GM23338 (cell line): ENCODE data around the gene GRM4. TPM values are rescaled to one million over a fixed set of nuclear protein-coding genes. Genes with fewer than 3 reads are reported as not detected.

Experiments used
- ATAC-seq: fragments of 200-7000 bp; cut with Tn5 transposase; 3 replicates; pipeline ENCODE4 v1.9.1; 2020
- DNase-seq: peaks from one replicate; pipeline ENCODE4 v3.0.0-alpha.2; 2015; ENCODE audit warnings: low spot score
- H2AFZ ChIP-seq: fragments of 200-600 bp; sonication (generic); 2 replicates; pipeline ENCODE4 v1.8.0; 2016; ENCODE audit warnings: antibody characterized with exemption, mild to moderate bottlenecking, moderate library complexity
- H3F3A ChIP-seq: fragments of 200-600 bp; sonication (generic); replicated peaks from 2 replicates; pipeline ENCODE4 v1.8.0; 2017; ENCODE audit warnings: antibody characterized with exemption, mixed run types, low read depth
- H3K27ac ChIP-seq: fragments of 200-600 bp; sonication (generic); 2 replicates; pipeline ENCODE4 v1.6.1; 2016; ENCODE audit warnings: low read depth
- H3K27me3 ChIP-seq: fragments of 200-600 bp; sonication (generic); 2 replicates; pipeline ENCODE4 v1.8.0; 2016; ENCODE audit warnings: mild to moderate bottlenecking, mixed run types, moderate library complexity; ENCODE audit not compliant: insufficient read depth
- H3K36me3 ChIP-seq: fragments of 200-600 bp; sonication (generic); 2 replicates; pipeline ENCODE4 v1.8.0; 2016; ENCODE audit warnings: mild to moderate bottlenecking; ENCODE audit not compliant: insufficient read depth
- H3K4me1 ChIP-seq: fragments of 200-600 bp; sonication (generic); 2 replicates; pipeline ENCODE4 v1.8.0; 2016; ENCODE audit warnings: mild to moderate bottlenecking, moderate library complexity; ENCODE audit not compliant: insufficient read depth
- H3K4me2 ChIP-seq: fragments of 200-600 bp; sonication (generic); 2 replicates; pipeline ENCODE4 v1.7.1; 2017; ENCODE audit warnings: mixed run types
- H3K4me3 ChIP-seq: fragments of 200-600 bp; sonication (generic); 2 replicates; pipeline ENCODE4 v1.6.1; 2016; ENCODE audit warnings: mixed run types
- H3K79me2 ChIP-seq: fragments of 200-600 bp; sonication (generic); replicated peaks from 2 replicates; pipeline ENCODE4 v1.8.0; 2017; ENCODE audit warnings: mild to moderate bottlenecking; ENCODE audit not compliant: insufficient read depth
- H3K9me2 ChIP-seq: fragments of 200-600 bp; sonication (generic); 2 replicates; pipeline ENCODE4 v1.8.0; 2017; ENCODE audit not compliant: insufficient read depth
- H4K20me1 ChIP-seq: fragments of 200-600 bp; sonication (generic); replicated peaks from 2 replicates; pipeline ENCODE4 v1.8.0; 2017; ENCODE audit warnings: mild to moderate bottlenecking; ENCODE audit not compliant: insufficient read depth
- H3K27ac Mint-ChIP-seq: 2 replicates; pipeline ENCODE4 v1.8.0; 2020; ENCODE audit warnings: inconsistent platforms, mild to moderate bottlenecking, moderate library complexity, mixed read lengths
- H3K27me3 Mint-ChIP-seq: 3 replicates; pipeline ENCODE4 v1.8.0; 2022; ENCODE audit warnings: low read depth, mild to moderate bottlenecking, moderate library complexity, mixed read lengths, inconsistent platforms; ENCODE audit not compliant: insufficient read depth, poor library complexity
- H3K36me3 Mint-ChIP-seq: 3 replicates; pipeline ENCODE4 v1.8.0; 2021; ENCODE audit warnings: low read depth, mild to moderate bottlenecking, inconsistent platforms, moderate library complexity, mixed read lengths
- H3K4me1 Mint-ChIP-seq: 3 replicates; pipeline ENCODE4 v1.8.0; 2020; ENCODE audit warnings: mild to moderate bottlenecking, inconsistent platforms, mixed read lengths
- H3K4me3 Mint-ChIP-seq: 3 replicates; pipeline ENCODE4 v1.8.0; 2021; ENCODE audit warnings: moderate library complexity, mild to moderate bottlenecking, inconsistent platforms, mixed read lengths
- H3K9me3 Mint-ChIP-seq: 3 replicates; pipeline ENCODE4 v1.8.0; 2020; ENCODE audit warnings: moderate library complexity, mild to moderate bottlenecking, inconsistent platforms, mixed read lengths
- CTCF ChIP-seq, 2 experiments: fragments of 200-600 bp in 1 of 2; sonication (generic) in 1 of 2; conservative IDR thresholded peaks; 2 replicates each; pipeline versions ENCODE4 v1.5.1 to v1.6.1; 2016 to 2017; ENCODE audit warnings: antibody characterized with exemption in 2 of 2, low read depth in 2 of 2, mild to moderate bottlenecking in 2 of 2, moderate library complexity in 1 of 2
- EZH2 ChIP-seq: fragments of 200-600 bp; sonication (generic); IDR thresholded peaks from one replicate; pipeline ENCODE4 v1.8.0; 2017; ENCODE audit warnings: antibody characterized with exemption, mild to moderate bottlenecking, low read depth; ENCODE audit not compliant: unreplicated experiment
- EZH2phosphoT487 ChIP-seq: fragments of 200-600 bp; sonication (generic); IDR thresholded peaks from one replicate; pipeline ENCODE4 v1.8.1; 2018; ENCODE audit warnings: antibody characterized with exemption; ENCODE audit not compliant: unreplicated experiment
- JUNB ChIP-seq: IDR thresholded peaks from one replicate; pipeline ENCODE4 v1.6.1; 2016; ENCODE audit warnings: antibody characterized with exemption; ENCODE audit not compliant: unreplicated experiment
- REST ChIP-seq: IDR thresholded peaks from one replicate; pipeline ENCODE4 v1.6.1; 2018; ENCODE audit warnings: antibody characterized with exemption; ENCODE audit not compliant: unreplicated experiment
- STAT1 ChIP-seq: IDR thresholded peaks from one replicate; pipeline ENCODE4 v1.6.1; 2016; ENCODE audit warnings: antibody characterized with exemption; ENCODE audit not compliant: unreplicated experiment
- ZNF114 ChIP-seq: fragments of 250-450 bp; sonication (Bioruptor Pico); IDR thresholded peaks from 2 replicates; pipeline ENCODE4 v1.5.0; 2020; ENCODE audit warnings: mild to moderate bottlenecking, moderate library complexity
- ZNF331 ChIP-seq: fragments of 250-450 bp; sonication (Bioruptor Pico); IDR thresholded peaks from 2 replicates; pipeline ENCODE4 v1.5.0; 2020; ENCODE audit warnings: low read depth, mild to moderate bottlenecking, moderate library complexity
- polyA plus RNA-seq: library from polyadenylated mRNA; unstranded; fragments of >200 nt; fragmentation: Nextera tagmentation; extraction: Ambion mirVana; gene quantifications from 2 replicates; pipeline ENCODE4 v1.2.1, GENCODE V29; 2016
- total RNA-seq: library from RNA; depleted of rRNA; stranded (reverse); fragments of >200 nt; shearing (Covaris generic); gene quantifications from 2 replicates; pipeline ENCODE4 v1.2.3, GENCODE V29; 2014

GRM4 gene
- total and polyA plus RNA-seq, 2 experiments from 2014 or later = 7.0 to 30.6 TPM

GRCh38 chr6:33999567-33999966 is 146.3 kb downstream of the GRM4 start:
- H3K36me3 Mint-ChIP-seq = no peaks in the 10 kb centered on the region; the same call in 2 of the 3 replicates
- H3K4me1 ChIP-seq = peaks cover 6% of the 10 kb centered on the region; the same call in 1 of the 2 replicates
- no peak overlapping the region for H2AFZ ChIP-seq
- H3K27me3 ChIP-seq = peaks cover 44% of the 10 kb centered on the region
- DNase-seq (no peak), ATAC-seq (no peak)
- H4K20me1 ChIP-seq = no peaks in the 10 kb centered on the region; the same call in 1 of the 2 replicates
- H3K4me3 Mint-ChIP-seq = no peak overlapping the region
- H3K27ac Mint-ChIP-seq = no peak overlapping the region
- H3K4me1 Mint-ChIP-seq = no peaks in the 10 kb centered on the region
- peaks cover 6% of the 10 kb centered on the region for H3K9me3 Mint-ChIP-seq
- H3K36me3 ChIP-seq = no peaks in the 10 kb centered on the region
- no peaks in the 10 kb centered on the region for H3K79me2 ChIP-seq
- H3F3A ChIP-seq = no peaks in the 10 kb centered on the region
- TF ChIP-seq STAT1 (no peak), REST (no peak), ZNF114 (no peak), ZNF331 (CRISPR knock-in tag) (no peak), JUNB (no peak), EZH2 (no peak), EZH2phosphoT487 (no peak)
- H3K4me3 ChIP-seq = no peak overlapping the region
- H3K27ac ChIP-seq = no peak overlapping the region
- peaks cover 47% of the 10 kb centered on the region for H3K27me3 Mint-ChIP-seq
- no peaks in the 10 kb centered on the region for H3K9me2 ChIP-seq
- H3K4me2 ChIP-seq = no peak overlapping the region

- Histone ChIP-seq H3F3A (no peaks in the 10 kb centered on the region), H3K27me3 (peaks cover 35% of the 10 kb centered on the region), H4K20me1 (no peaks in the 10 kb centered on the region; the same call in 1 of the 2 replicates), H3K4me3 (no peak overlapping the region), H3K4me1 (peaks cover 11% of the 10 kb centered on the region; the same call in 1 of the 2 replicates), H2AFZ (no peak overlapping the region), H3K4me2 (no peak overlapping the region), H3K36me3 (no peaks in the 10 kb centered on the region), H3K9me2 (no peaks in the 10 kb centered on the region), H3K79me2 (no peaks in the 10 kb centered on the region), H3K27ac (no peak overlapping the region)
- Mint-ChIP-seq H3K27ac (no peak overlapping the region), H3K36me3 (no peaks in the 10 kb centered on the region; the same call in 2 of the 3 replicates), H3K27me3 (peaks cover 46% of the 10 kb centered on the region), H3K4me3 (no peak overlapping the region), H3K4me1 (peaks cover 3% of the 10 kb centered on the region; the same call in 2 of the 3 replicates), H3K9me3 (peaks cover 3% of the 10 kb centered on the region; the same call in 2 of the 3 replicates)
- DNase-seq (no peak), ATAC-seq (no peak)
- TF ChIP-seq EZH2phosphoT487 (no peak), CTCF (conservative IDR thresholded peaks at IDR 0.05; ENCODE audit: low read depth in 2 of 2) (no peak), REST (no peak)
Observed at GRCh38 chr6:33998660-33999059, 147.2 kb downstream of the GRM4 start.
